GM18520 (cell line): Measurements from ENCODE around the gene APOM.

Source experiments
- ATAC-seq: cut with Tn5 transposase; IDR thresholded peaks from one replicate; pipeline ENCODE4 v1.9.1; 2021; ENCODE audit not compliant: unreplicated experiment

Gene APOM

GRCh38 chr6:31677955-31678354 lies 22.3 kb downstream of the APOM start:
- ATAC-seq: no peak

DNA sequence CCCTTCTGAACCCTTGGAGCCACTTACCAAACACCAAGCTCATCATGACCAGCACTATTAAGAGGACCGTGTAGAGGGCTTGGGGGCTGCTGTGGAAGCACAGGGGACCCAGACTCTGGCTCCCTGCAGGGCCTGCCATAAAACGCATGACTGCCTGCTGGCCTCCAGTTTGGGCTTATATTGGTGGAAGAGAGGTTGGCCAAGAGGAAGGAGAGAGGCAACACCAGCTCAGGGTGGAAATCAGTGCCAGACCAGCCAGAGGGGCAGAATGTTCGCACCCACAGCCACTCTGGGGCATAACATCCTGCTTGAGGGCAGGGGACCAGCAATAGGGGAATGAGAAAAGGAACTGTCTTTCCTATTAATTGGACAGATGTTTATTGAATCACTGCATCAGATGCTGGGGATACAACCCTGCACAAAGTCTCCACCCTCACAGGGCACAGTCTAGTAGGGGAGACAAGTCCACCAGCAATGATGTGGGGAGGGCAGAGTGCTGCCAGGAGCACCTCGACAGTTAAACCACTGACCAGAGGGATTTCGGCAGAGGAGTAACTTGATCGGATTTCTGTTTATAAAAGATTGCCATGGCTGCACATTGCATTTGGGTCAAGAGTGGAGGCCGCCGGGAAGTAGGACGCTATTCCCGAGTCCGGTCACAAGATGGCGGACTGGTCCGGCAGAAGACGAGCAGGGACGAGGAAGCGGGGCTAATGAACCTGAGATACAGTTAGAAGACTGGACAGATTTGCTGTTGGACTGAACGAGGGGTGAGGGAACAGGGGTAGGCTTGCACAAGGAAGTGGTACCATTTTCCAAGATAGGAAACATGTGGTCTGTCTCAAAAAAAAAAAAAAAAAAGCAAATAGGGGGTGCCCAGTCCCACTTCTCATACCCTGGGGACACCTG lies 24.8 kb downstream of the APOM start, which contains the start of gene LY6G5C:
Gene LY6G5C, minus strand, starts transcription at position 842 of the 909 bp plus-strand sequence. Its CDS starts 694 bp downstream, at position 148.
- no peak for ATAC-seq

DNA sequence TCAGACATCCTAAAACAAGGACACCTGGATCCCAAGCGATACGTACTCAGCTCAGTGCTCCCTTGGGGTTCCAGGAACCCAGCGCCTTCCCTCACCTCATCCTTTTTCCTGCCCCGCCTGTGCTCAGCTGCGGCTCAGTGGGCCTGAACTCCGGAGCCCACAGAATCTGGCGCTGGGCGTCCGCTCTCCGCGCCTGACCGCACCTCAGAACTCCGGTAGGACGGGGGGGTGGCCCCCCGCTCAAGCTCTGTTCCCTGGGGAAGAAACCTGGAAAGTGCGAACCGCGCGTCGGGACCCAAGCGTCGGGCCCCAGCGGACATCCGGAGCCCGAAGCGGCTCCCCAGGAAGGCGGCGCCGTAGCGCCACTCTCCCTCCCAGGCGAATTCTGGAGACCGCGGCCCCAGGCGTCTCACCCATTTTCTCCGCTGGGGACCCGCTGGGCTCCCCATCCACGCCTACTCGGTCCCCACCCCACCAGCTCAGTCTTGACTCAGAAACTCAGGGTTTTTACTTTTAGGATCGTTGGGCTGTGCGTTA lies 25.5 kb downstream of the APOM start:
- ATAC-seq: no peak

GRCh38 chr6:31683591-31683990 lies 27.9 kb downstream of the APOM start:
- ATAC-seq: no peak

DNA sequence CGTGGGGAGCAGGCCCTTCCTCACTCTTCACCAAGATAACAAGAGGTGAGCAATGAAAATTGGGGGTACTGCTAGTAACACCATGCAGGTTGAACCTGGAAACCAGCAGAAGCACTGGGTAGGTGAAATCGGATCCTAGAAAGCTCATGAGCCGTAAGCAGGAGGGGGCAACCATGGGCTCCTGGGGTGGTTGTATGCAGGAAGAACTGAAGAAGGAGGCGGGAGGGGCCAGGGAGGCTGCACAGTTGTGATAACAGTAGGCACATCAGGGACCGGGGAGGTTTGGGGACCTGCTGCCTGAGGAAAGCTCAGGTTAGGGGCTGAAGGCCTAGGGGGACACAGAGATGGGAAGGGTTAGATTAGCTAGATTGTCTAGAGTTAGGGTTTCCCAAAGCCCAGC lies 30.8 kb downstream of the APOM start:
- no peak for ATAC-seq

GRCh38 chr6:31687321-31687720 lies 31.6 kb downstream of the APOM start:
- ATAC-seq: no peak

DNA sequence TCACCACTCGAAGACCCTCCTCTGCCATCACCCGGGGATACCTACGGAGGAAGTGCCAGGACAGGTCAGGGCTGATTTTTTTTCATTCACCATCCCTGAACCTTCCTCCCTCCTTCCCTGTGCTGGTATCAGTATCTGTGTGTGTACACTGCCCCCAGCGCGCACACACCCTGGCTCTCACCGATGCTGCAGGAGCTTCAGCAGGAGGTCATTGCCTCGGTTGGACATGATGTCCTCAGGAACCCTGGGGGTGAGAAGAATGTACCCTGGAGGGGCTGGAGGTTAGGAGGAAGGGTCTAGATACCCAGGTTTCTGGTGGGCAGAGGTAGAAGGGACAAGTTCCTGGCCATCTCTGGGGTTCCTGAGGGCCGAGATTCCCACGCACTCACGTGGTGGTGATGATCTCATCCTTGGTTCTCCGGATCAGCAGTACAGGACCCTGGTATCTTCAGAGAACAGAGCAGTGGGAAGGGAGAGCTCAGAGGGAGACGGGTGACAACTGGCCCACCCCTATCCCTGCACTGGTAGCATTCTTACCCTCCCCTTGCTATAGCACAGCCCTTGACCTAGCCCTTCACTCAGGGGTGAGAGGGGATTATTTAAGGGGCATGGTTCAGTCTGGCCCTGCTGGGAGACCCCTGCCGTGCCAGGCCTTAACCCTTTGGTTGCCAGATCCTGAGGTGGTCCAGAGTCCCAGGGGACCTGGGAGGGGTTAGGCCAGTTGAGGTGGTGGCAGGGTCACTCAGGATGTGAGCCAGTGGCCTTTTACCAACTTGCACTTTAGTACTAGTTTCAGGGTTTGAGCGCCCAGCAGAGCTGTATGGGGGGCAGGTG lies 32.4 kb downstream of the APOM start:
- no peak for ATAC-seq

GRCh38 chr6:31689249-31690110 lies 33.8 kb downstream of the APOM start:
- no peak for ATAC-seq

DNA sequence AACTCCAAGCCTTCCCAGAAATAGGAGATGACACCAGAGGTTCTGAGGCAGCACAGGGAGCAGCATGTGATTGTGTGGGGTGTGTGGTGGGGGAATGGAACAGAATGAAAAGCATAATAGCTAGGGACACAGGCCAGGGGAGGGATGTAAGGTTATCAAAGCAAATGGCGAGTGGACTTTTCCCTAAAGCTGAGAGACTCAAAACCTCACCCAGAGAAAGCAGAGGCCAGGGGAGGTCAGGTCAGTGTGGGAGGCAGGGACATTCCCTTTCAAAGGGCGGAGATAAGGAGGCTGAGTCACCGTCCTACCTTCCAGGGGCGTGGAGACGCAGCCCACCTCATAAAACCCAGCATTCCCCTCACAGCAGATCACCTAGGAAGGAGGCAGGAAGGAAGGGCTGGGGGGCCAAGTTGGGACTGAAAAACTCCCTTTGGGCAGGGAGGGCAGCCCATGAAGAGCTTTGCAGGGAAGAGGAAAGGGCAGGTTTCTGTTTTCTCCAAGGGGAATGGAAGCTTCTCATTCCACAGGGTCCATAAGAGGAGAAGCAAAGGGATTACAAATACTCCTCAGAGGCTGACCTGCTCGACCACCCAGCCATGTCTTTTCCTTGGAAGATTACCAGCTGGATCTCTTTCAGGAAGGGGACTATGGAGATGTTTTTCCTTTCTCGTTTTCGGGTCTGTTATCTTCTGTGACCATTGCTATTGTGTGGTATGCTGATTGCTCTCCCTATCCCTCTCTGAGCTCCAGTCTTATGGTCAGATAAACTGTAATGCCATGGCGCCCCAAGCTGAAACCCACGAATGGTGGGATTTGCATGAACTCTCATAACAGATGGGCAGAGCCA lies 34.8 kb downstream of the APOM start:
- no peak for ATAC-seq

DNA sequence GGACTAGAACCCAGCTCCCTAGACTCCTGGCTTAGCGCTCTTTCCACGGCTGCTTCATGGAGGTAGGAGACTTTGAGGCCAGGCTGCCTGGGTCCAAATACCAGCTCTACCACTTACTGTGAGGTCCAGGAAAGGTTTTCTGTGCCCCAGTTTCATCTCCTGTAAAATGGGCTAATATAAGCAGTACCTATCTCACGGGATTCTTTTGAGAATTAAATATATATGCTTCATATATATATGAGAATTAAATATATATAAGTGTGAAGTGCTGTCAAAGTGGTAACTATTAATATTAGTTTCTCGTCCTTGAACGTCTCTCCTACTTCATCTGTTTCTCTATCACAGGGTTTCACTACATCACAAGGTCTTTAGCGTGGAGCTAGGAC lies 35.4 kb downstream of the APOM start:
- ATAC-seq: no peak

GRCh38 chr6:31691564-31692108 lies 35.9 kb downstream of the APOM start:
- no peak for ATAC-seq

DNA sequence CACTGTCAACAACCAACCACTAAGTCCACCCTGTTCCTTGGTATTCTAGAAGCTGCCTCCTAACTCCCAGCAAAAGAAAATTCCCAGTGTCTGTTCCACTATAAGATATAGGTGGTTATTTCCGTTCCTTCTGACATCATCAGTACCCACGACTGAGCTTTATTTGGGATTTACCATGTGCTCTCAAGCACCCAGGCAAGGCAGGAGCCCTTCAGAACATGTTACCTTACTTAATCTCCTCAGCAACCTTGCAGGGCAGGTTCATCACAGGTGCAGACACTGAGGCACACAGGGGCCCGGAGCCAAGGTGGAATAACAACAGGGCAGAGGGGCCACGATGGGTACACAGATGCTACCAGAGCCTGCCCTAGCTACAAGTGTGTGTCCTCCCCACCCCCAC lies 36.7 kb downstream of the APOM start:
- no peak for ATAC-seq

GRCh38 chr6:31692886-31693285 lies 37.2 kb downstream of the APOM start:
- no peak for ATAC-seq

DNA sequence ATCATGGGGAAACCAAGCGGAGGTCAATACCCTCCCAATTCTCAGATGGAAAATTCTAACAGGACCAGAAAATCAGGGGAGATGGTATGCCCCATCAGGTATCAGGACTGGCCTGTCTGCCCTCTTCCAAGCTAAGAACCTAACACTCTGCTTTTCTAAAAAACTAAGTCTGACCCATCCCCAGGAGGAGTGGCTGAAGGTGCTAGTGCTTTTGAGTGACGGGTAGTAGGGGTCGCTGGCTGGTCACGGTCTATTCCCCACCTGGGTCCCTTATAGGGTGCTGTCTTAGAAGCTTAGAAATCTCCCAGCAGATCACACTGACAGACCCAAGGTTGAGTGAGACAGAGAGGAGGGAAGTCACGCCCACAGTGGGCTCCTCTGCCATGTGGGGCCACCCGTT lies 37.8 kb downstream of the APOM start:
- no peak for ATAC-seq

DNA sequence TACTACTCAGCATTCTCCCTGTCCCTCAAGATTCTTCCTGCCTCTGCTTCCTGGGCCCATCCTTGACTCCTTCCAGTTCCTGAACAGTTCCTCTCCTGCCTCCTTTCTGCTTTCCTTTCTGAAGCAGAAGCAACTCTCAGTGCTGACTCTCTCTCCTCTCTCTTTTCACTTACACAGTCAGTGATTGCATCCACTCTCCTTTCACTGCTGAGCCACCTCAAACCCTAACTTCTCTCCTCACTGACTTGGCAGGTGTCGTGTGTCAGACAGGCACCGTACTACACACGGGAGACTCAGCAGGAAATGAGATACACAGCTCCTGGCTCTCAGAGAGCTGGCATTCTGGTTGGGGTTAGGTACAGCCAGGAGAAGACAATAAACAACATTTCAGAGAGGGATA lies 41.9 kb downstream of the APOM start:
- no peak for ATAC-seq

GRCh38 chr6:31700740-31701401 lies 45.2 kb downstream of the APOM start:
- ATAC-seq: no peak

- no peak for ATAC-seq
These were observed 46.1 kb downstream of the APOM start for GRCh38 chr6:31701666-31702404.

DNA sequence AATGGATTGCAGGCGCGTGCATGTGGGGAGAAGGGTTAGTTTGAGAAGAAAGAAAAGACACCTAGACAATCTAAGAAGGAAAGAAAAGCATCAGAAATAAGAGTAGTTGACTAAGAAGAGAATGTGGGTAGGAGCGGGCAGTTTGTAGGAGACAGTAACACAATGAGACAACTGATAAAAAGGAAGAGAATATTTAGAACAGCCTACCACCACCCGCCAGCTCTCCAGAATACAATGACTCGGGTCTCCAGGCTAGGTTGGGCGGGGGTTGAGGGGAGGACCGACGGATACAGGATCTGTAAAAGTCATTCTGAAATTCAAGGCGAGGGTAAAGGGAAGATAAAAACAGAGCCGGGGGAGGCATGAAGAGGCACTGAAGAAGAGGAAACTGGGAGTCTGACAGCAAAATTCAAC lies 46.7 kb downstream of the APOM start:
- no peak for ATAC-seq
